CD4-positive, alpha-beta T cell treated with Interleukin-15 for 4 hours (primary cell): Measurements from ENCODE around the gene DNAH5.

ENCODE experiments used
- DNase-seq: peaks from one replicate; pipeline ENCODE4 v3.0.0-alpha.2; 2020; ENCODE audit warnings: low spot score

Gene DNAH5

GRCh38 chr5:13700626-13701025, 243.9 kb downstream of the DNAH5 start:
- DNase-seq, result no peak

- DNase-seq, result no peak
These were observed 245.6 kb downstream of the DNAH5 start for GRCh38 chr5:13698885-13699284.

GRCh38 chr5:13695076-13695712, 249.3 kb downstream of the DNAH5 start:
- no peak for DNase-seq

GRCh38 chr5:13692172-13692571, 252.3 kb downstream of the DNAH5 start:
- no peak for DNase-seq

GRCh38 chr5:13676531-13676930, 268.0 kb downstream of the DNAH5 start:
- no peak for DNase-seq

GRCh38 chr5:13674391-13674790, 270.1 kb downstream of the DNAH5 start:
- DNase-seq, result no peak

- no peak for DNase-seq
These were observed 271.0 kb downstream of the DNAH5 start for GRCh38 chr5:13673511-13673910.

- no peak for DNase-seq
These were observed 280.1 kb downstream of the DNAH5 start for GRCh38 chr5:13664377-13664776.

GRCh38 chr5:13662626-13663025, 281.9 kb downstream of the DNAH5 start:
- DNase-seq, result no peak

- DNase-seq, result no peak
These were observed 283.2 kb downstream of the DNAH5 start for GRCh38 chr5:13661272-13661671.

GRCh38 chr5:13660072-13660471, 284.4 kb downstream of the DNAH5 start:
- no peak for DNase-seq

GRCh38 chr5:13659391-13659790, 285.1 kb downstream of the DNAH5 start:
- no peak for DNase-seq

GRCh38 chr5:13658761-13659160, 285.7 kb downstream of the DNAH5 start:
- no peak for DNase-seq

GRCh38 chr5:13658152-13658551, 286.3 kb downstream of the DNAH5 start:
- no peak for DNase-seq

- no peak for DNase-seq
These were observed 290.8 kb downstream of the DNAH5 start for GRCh38 chr5:13653709-13654108.

GRCh38 chr5:13649656-13650055, 294.8 kb downstream of the DNAH5 start:
- DNase-seq, result no peak

GRCh38 chr5:13648822-13649221, 295.7 kb downstream of the DNAH5 start:
- DNase-seq, result no peak

GRCh38 chr5:13643734-13644133, 300.8 kb downstream of the DNAH5 start:
- DNase-seq, result no peak

- DNase-seq, result no peak
These were observed 301.3 kb downstream of the DNAH5 start for GRCh38 chr5:13643196-13643595.
